Midbrain (tissue), 1 donor: ENCODE data around the gene SMIM35.
A peak's percentile ranks its signal among the peaks of the same experiment; 100 is the strongest.

Source experiments
- DNase-seq: peaks from one replicate; lab custom pipeline; 2025; lab: John Stamatoyannopoulos, UW

Gene SMIM35

DNA sequence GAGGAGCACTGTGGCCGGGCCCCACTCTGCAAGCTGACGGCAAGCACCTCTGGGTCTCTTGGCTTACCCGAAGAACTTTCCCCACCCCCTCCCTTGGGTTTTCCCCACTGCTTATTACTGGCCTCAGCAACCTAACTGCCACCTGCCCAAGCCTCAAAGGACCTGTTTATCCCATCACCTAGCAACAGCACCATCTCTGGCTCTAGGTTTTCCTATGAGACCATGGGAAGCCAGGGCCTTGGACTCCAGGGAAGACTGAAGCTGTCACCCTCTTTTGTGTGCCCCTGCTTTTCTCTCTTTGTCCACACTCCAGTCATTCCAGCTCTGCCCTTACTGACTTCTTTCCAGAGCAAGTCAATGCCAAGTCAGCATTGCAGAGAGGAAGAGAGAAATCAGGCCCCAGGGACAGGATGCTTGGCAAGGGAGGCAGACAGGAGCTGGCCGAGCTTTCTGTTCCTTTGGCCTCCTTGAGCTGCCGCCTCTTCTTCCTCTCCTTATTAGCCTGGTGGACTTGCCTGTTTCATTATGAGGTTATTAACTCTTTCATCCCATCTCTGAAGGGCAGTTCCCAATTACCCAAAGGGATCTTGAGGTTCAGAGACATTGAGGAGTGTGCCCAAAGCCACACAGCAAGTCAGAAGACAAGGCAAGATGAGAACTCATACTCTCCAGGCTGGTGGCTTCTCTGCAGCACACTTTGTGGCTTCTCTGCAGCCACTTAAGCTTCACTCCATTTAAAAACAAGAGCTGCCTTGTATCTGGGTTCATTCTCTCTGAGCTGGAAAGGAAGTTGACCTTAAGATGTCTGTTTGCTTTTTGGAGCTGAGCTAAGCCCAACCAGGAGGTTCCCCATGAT lies at the start of gene SMIM35:
Gene SMIM35 (minus strand): TSS at position 51 of the 856 bp plus-strand sequence. CDS start 206 bp downstream, outside the sequence.
- peak; percentile 9 for DNase-seq

DNA sequence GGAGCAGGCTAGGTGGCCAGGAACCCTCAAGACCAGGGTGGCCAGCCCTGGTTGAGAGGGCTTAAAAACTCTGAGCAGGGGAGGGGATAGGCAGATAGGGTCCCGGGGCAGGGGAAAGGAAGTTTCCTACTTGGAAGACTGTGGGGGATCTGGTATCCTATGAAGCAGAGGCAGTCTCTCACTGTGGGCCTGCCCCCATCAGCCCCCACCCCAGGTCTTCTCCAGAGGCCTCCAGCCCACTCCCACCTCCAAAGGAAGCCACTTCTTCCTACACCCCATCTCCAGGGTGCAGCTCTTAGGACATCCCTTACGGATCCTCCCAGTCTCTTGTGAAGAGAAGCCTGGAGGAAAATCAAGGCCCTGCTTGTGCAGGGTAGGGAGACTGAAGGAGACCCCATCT lies 49.6 kb upstream of the SMIM35 start:
- no peak for DNase-seq

DNA sequence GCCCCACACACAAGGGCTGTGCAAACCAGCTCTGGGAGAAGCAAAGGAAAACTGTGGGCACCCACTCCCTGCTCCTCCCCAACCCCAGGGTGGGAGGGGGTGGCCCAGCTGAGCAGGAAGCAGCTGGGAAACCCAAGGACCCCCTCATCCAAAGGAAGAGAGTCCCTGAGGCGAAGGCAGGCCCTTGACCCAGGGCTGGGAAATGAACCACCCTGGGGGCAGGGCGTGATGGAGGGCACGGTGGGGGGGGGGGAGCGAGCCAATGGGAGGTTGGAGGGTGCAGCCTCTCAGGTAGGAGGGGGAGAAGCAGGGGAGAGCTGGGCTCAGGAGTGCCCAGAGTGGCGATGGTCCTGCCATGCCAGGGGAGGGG lies 49.0 kb upstream of the SMIM35 start:
- no peak for DNase-seq

DNA sequence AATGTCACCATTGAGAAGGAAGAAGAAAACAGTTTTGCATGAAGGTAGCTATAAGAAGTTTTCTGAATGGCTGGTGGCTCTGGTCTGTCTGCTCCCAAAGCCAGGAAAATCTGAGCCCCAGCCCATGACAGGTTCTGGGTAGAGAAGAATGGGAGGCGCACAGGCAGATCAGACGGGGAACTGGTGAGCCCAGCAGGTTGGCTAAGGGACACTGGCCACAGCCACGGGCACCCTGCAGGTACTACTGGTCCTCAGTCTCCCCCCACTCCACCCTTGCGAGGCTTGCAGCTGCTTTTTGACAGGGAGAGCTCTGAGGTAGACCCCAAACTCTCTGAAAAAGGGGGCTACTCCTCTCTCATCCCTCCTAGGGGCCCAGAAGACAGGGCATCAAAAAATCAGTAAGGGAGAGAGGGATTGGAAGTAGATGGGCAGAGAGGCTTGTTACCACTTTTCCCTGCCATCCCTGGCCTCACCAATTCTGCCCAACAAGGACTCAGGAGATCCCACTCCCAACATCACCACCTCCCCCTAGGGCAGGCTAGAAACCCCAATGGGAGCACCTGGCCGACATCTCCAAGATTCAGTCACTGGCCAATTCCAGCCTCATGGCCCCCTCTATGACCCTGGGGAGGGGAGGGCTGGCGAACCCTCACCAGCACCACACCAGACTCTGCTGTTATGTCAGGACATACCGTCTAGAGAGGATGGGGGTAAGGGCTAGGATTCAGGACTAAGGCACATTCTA lies 48.5 kb upstream of the SMIM35 start:
- no peak for DNase-seq

DNA sequence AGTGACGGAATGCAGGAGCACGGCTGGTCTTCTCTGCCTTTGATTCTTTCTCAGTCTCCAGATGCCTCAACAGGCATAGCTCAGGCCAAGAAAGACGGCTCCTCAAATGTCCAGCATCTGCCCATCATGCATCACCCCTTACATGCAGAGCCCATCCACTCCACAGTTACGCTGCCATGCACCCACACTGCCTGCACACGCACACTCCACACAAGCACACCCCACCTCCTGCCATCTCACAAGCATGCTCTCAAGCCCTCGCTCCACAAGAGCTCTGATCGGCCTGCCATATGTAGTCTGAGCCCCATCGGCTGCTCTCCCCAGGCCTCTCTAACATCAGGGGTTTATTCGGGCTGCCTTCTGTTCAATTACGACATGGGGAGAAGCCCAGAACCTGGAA lies 47.1 kb upstream of the SMIM35 start:
- DNase-seq: no peak

DNA sequence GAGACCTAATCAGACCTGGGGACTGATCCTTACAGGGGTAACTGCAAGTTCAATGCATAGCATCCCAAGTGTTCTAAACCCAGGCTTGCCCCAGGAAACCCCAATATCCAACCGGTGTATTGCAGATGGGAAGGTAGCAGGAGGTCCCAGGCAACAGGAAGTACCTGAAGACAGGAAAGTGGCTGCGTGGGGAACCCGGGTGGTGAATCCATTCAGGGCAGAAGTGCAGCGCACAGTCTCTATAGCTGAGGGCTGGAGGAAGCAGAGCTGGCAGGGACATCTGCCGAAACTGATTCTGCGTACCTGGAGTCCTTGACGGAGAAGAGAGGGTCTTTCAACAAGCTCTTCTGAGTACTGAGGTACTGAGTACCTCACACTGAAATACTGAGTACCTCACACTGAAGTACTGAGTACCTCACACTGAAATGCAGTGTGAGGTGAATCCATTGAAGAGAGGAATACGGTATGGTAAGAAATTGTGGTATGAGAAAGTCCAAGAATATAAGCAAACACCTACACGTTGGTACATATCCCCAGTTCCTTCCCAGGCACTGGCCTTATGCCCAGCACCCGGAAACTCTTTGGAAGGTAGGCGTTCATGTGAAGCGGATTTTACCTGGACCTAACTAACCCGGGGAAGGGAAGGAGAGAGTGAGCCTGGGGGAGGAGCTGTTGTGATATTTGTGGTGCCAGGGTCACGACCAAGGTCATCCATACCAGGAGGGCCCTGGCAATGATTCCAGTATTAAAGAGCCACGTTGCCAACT lies 45.8 kb upstream of the SMIM35 start:
- no peak for DNase-seq

DNA sequence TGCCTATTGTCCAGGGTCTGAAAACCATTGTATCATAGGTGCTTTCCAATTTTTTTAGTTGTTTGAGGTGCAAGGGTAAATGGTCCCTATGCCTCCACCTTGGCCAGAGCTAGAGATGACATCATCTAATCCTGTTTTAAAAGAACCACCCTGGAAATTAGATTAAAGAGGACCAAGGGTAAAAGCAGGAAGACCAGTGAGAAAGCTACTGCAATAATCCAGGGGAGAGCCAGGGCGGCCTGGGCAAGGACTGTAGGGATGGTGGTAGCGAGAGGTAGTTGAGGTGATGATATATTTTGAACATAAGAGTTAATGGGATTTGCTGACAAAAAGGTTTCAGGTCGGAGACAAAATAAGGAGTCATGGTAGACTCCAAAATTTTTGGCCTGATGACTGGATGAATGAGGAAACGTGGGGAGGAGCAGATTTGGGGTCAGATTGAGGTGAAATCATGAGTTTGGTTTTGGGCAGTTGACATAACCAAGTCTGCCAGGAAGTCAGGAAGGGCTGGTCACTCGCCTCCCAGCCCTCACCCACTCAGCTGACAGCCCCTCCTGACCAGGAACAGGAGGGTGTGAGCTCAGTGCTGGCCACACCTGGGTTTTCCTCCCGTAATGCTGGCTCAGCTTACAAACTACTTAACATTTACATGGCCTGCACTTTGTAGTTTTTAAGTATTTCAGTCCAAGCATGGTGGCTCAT lies 42.9 kb upstream of the SMIM35 start:
- DNase-seq: no peak

DNA sequence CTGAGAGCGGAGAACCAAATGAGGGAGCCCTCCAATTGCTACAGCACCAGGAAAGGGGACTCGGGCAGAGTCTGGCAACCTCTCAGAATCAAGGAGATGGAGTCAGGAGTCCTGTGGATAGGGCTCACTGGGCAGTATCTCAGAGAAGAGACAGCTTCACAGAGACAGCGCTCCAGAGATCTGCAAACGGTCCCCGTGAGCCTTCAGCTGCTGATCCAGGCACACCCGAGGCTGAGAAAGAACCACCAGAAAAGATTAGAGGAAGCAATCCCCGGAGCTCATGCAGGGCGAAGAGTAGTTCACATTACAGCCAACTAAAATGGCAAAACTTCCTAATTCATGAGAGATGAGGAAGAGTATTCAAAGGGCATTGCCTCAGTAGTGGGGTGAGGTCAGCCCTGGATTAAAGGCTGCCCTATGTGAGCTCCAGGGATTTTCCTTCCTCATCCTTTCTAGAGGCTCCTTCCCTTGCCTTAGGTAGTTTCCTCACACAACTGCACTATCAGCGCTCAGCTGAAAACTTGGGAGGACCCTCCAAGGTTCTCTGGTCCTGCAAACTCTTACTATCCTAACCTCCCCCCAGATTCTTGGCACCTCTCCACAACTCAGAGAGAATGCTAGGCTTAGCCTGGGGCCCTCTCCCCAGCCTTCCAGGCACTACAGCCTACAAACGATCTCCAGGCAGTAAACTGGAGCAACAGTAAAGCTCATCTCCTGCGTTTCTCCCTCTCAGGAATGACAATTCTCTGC lies 42.1 kb upstream of the SMIM35 start:
- DNase-seq: no peak

DNA sequence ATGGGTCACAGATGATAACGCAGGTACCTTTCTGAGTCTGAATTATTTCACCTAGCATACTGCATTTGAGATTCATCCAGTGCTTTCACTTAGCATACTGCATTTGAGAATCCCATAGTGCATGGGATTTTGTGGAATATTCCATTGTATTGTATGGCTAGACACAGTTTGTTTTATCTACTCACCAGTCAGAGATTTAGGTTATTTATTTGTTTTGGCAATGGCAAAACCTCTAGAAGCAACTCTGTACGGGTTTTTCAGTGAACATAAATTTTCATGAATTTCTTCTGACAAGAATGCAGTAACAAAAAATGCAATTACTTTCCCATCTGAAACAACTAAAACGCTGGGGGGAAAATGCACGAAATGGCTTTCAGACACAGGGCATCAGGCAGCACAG lies 41.5 kb upstream of the SMIM35 start:
- no peak for DNase-seq

DNA sequence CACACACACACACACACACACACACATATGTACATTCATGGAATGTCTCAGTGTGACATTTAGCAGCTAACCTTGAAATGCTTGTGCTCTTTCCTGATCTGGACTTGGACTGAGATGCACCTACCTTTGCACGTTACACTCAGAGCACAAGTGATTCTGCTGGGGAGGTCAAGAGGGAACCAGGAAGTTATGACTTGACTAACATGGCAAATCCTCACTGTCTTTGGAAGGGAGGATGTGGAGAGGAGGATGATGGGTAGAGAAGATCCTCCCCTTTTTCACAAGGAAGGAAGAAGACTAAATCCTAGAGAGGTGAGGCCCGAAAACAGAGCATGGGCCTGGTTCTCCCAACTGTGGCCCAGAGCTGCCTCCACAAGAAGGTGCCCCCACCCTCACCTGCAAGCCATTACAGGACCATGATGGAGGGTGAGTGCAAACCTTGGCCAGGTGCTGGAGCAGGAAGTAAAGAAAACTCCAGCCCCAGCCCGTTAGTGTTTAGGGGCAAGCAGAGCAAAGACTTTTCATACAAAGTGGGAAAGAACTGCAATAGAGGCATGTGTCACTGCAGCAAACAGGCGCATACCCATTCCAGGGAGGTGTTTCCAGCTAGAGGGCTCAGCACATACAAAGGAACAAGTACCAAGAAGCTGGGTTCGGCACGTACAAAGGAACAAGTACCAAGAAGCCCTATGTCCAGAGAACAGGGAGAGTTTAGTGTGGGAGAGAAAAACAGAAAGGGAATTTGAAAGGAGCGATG lies 39.5 kb upstream of the SMIM35 start:
- no peak for DNase-seq

DNA sequence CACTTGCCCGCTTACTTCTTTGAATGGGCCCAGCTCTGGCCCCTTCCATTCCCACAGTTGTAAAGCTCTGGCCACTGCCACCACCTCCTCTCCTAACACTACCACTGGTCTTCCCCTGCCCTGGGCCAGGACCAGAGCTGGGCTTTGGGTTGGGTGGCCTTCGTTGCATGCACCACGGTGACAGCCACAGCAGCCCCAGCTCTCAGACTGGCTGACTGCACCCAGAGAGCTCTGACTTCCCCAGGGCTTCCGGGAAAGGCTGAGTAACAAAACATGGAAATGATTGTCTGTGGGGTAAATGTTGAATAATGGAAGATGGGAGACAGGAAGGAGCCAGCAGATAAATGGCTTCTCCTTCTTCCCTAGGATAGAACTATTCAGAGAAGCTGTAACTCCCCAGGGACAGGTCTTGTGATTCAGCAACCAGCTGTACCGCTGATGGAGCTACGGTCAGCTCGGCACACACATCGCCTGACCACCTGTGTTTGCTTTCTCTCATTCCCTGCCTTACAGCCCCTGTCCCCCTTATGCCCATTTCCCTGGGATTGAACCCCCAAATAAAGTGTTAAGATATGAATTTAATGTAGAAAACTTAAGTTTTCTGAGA lies 38.3 kb upstream of the SMIM35 start:
- DNase-seq: no peak

DNA sequence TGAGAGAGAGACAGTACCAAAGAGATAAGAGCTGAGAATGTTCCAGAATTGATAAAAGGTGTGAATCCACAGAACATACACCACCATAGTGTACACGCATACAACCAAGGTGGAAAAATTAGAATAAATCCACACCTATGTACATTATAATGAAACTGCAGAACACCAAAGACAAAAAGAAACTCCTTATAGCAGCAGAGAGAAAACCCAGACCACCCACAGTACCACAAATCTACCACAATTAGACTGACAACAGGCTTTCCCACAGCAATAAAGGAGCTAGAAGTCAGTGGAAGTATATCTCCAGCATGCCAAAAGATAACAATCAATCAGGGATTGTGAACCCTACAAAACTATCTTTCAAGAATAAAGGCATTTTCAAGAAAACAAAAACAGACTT lies 34.0 kb upstream of the SMIM35 start:
- DNase-seq: no peak

DNA sequence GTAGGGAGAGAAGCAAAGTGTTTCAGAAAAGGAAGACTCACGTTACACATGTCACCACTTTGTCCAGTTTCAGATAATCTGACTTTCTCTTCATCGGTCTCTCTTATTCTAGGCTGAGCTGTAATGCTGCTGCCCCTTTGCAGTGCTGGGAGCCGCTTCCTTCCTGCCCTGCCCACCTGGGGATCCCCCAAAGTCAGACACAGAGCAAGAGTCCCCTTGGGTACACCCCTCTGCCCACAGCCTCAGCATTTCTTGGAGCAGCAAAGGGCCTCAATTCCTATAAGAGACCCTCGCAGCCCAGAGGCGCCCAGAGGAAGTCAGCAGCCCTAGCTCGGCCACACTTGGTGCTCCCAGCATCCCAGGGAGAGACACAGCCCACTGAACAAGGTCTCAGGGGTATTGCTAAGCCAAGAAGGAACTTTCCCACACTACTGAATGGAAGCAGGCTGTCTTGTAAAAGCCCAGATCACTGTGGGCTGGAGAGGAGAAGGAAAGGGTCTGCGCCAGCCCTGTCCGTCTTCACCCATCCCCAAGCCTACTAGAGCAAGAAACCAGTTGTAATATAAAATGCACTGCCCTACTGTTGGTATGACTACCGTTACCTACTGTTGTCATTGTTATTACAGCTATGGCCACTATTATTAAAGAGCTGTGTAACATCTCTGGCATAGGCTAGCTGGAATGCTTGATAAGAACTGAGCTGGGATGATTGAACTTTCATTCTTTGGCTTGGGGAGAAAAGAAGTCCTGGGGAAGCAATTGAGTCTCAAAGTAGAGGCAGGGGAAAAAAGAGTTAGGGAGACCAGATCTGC lies 31.2 kb upstream of the SMIM35 start:
- no peak for DNase-seq

DNA sequence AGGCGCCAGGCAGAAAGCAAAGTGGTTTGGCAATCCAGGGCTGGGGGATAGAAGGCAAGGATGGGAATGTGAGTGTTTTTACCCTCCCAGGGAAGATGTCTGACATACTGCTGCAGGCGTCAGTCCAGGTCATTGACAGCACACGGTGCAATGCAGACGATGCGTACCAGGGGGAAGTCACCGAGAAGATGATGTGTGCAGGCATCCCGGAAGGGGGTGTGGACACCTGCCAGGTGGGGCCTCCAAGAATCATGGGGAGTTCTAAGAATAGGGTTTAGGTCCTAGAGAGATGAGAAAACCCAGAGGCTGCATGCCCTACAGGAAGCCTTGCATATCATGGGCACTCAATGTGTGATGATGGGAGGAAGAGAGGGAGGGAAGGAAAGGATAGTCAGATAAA lies 28.3 kb upstream of the SMIM35 start:
- no peak for DNase-seq

DNA sequence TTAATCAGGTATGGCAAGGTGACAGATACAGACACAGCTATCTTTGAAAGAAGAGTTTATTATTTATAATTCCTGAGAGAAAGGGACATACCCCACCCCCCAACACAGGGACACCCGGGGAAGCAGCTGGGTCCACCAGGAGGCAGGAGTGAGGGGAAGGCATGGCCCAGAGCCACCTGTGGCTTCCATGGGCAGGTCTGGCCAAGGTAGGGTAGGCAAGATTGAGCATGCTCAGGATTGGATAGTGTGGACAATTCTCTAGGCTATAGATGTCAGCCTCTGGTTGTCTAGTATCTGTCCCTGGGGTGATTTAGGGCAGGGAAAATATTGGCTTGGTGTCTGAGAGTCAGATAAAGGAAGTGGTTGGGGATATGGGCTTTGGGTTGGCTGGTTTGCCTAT lies 27.5 kb upstream of the SMIM35 start:
- no peak for DNase-seq

DNA sequence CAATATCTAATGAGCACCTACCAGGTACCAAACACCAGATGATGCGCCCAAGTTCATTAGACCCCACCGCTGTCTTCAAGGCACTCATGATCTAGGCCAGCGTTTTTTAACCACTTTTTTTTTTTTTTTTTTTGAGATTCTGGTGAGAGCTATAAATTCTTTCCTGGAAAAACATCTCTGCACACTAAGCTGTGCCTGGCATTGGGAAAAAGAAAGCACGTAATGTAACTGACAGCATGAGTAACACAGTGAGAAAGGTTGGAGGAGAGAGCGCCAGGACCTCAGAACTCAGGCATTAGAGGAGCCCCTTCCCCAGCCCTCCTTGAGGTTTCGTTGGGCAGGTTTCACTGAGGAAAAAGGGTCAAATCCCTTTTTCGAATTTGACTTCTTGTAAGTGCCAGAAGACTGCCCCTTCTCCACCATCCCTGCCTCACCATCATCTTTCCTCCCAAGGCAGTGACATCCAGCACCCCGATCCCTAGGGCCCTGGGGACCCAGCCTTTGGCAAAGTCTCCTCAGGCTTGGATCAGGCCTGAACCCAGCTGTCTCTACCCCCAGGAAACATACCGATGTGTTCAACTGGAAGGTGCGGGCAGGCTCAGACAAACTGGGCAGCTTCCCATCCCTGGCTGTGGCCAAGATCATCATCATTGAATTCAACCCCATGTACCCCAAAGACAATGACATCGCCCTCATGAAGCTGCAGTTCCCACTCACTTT lies 26.1 kb upstream of the SMIM35 start:
- no peak for DNase-seq

DNA sequence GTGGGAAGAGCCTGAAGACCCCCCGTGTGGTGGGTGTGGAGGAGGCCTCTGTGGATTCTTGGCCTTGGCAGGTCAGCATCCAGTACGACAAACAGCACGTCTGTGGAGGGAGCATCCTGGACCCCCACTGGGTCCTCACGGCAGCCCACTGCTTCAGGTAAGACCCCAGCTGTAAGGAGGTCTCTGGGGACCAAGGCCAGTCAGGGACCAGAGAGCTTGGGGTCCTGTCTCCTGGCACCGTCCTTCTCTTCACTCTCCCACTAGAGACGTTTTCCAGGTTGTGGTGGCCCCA lies 24.9 kb upstream of the SMIM35 start:
- DNase-seq: no peak

DNA sequence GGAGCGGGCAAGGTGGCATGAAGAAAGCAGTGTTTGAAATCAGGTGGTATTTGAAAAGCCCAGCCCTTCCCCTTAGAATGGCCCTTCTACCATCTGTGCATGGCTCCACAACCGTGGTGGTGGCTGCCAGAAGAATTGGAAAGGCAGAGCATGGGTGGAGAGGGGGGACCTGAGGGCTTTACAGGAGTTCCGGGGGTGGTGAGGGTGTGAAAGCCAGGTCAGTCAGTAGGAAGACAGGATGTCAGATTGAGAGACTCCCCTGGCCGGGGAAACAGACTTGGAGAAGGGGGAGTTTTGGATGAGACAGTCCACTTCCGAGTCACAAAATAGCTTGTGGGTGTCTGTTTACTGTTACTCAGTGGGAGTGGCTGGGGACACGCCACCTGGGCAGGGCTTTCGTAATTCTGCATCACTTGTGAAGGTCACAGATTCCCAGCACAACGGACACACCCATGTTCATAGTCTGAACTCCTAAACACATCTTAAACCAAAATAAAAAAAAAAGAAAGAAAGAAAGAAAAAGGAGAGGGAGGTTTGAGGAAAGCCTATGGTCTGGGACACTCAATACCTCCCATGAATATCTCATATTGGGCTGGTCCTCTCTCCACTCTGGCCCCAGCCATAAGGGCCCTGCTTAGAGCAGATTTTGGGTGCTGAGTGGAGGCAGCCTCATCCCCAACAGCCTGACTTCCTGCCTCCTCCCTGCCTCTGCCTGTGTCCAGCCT lies 24.4 kb upstream of the SMIM35 start:
- no peak for DNase-seq
